Measurements from ENCODE around the gene RASGRF2. TPM values are rescaled to one million over a fixed set of nuclear protein-coding genes. Genes with fewer than 3 reads are reported as not detected.
A peak's percentile ranks its signal among the peaks of the same experiment; 100 is the strongest.

Gene RASGRF2
- total RNA-seq, 2 experiments from 2014 or later, result 10.0 to 11.6 TPM

DNA sequence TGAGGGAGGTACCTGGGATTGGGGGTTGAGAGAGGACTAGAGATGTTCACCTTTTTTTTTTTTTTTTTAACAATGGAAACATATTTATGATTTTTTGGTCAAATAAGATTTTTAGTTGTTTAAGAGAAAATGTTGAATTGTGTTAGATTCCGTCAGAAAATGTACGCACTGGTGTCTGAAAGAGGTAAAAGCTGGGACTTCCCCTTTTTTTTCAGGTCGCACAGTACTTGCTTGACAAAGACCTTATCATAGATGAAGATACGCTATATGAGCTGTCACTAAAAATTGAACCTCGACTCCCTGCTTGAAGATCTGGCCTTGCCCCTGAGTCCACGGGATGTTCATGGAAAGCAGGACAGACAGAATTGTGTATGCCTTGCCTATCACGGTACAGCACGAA is 265.3 kb downstream of the RASGRF2 start:
- DNase-seq (no peak), ATAC-seq (no peak)
- Mint-ChIP-seq H3K4me1 (ENCODE audit: low read depth) (peaks cover 2% of the 10 kb centered on the region), H3K27ac (no peak overlapping the region), H3K4me3 (no peak overlapping the region), H3K27me3 (ENCODE audit: low read depth) (no peaks in the 10 kb centered on the region), H3K36me3 (ENCODE audit: low read depth) (no peaks in the 10 kb centered on the region), H3K9me3 (ENCODE audit: insufficient read depth) (no peaks in the 10 kb centered on the region)
- POLR2A ChIA-PET, result interaction anchor here (0.7 kb wide), 1 partner anchor 166 kb away, joined by 3 read pairs; no protein-coding TSS in a partner anchor
- CTCF ChIA-PET, result interaction anchor here (0.9 kb wide), 1 partner anchor 30 kb away, joined by 3 read pairs; no protein-coding TSS in a partner anchor

DNA sequence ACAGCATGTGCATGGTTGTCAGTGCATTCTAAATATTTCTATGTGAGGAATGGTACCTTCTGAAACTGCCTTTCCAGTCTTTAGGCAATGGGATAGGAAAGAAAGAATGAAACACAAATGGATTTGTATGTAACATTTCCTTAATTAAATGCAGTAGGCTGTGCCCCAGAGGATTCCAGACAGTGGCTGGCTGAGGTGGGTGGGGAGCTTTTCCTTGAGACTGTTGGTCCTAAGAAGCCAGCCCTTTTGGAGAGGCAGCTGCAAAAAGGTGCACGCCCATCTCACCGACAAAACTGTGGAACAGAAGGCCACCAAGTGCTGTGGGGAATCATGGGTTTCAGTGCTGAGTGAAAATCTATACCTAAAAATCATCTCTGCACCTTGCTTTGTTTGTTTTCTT is 266.1 kb downstream of the RASGRF2 start:
- ChIA-PET POLR2A (no interaction called here), CTCF (interaction anchor here (1.0 kb wide), 1 partner anchor 73 kb away, joined by 3 read pairs; no protein-coding TSS in a partner anchor)
- no peaks in the 10 kb centered on the region for H3K9me3 Mint-ChIP-seq (ENCODE audit: insufficient read depth)
- H3K36me3 Mint-ChIP-seq (ENCODE audit: low read depth), result no peaks in the 10 kb centered on the region
- ATAC-seq (no peak), DNase-seq (no peak)
- H3K4me1 Mint-ChIP-seq (ENCODE audit: low read depth), result peaks cover 5% of the 10 kb centered on the region
- H3K27me3 Mint-ChIP-seq (ENCODE audit: low read depth), result no peaks in the 10 kb centered on the region
- no peak overlapping the region for H3K27ac Mint-ChIP-seq
- no peak overlapping the region for H3K4me3 Mint-ChIP-seq

DNA sequence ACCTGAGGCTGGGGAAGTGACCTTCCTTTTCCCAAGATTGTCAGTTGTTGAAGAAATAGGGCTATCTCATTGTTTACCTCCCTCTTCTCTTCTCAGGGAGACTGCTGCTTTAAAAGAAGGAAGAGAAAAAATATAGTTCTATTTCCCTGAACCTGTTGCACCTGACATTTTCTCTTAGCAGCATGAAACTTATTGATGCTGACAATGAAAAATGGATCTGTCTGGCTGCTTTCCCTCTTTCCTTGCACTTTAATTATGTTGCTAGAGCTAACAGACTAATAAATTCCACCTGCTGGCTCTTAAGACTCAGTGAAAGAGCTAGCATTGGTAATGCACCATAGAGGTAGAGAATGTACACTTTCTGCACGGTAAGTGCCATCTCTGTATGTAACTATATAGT is 266.8 kb downstream of the RASGRF2 start:
- no peak for DNase-seq
- Mint-ChIP-seq H3K4me3 (no peak overlapping the region), H3K36me3 (ENCODE audit: low read depth) (no peaks in the 10 kb centered on the region), H3K9me3 (ENCODE audit: insufficient read depth) (no peaks in the 10 kb centered on the region), H3K27me3 (ENCODE audit: low read depth) (no peaks in the 10 kb centered on the region), H3K4me1 (ENCODE audit: low read depth) (peaks cover 5% of the 10 kb centered on the region), H3K27ac (no peak overlapping the region)
- no peak for ATAC-seq
- CTCF ChIA-PET, result interaction anchor here (1.0 kb wide), 1 partner anchor 72 kb away, joined by 3 read pairs; no protein-coding TSS in a partner anchor
- POLR2A ChIA-PET, result no interaction called here

DNA sequence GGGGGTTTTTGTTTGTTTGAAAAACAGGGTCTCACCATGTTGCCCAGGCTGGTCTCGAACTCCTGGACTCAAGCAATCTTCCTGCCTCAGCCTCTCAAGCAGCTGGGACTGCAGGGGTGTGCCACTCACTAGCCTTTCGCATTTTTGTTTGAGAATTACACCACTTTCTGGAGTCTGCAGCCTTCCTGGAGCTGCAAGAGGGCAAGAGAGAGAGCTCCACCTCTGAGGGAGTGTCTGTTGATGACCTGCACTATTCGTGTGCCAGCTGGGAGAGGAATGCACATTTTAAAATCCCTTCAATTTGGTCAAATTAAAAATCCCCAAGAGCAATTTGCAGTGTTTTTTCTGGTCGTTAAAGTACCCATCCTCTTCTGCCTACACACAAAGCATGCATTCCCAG is 267.9 kb downstream of the RASGRF2 start:
- ChIA-PET POLR2A (no interaction called here), CTCF (no interaction called here)
- Mint-ChIP-seq H3K36me3 (ENCODE audit: low read depth) (no peaks in the 10 kb centered on the region), H3K9me3 (ENCODE audit: insufficient read depth) (no peaks in the 10 kb centered on the region), H3K4me1 (ENCODE audit: low read depth) (peaks cover 6% of the 10 kb centered on the region), H3K4me3 (no peak overlapping the region), H3K27me3 (ENCODE audit: low read depth) (no peaks in the 10 kb centered on the region), H3K27ac (no peak overlapping the region)
- ATAC-seq, result no peak
- no peak for DNase-seq

DNA sequence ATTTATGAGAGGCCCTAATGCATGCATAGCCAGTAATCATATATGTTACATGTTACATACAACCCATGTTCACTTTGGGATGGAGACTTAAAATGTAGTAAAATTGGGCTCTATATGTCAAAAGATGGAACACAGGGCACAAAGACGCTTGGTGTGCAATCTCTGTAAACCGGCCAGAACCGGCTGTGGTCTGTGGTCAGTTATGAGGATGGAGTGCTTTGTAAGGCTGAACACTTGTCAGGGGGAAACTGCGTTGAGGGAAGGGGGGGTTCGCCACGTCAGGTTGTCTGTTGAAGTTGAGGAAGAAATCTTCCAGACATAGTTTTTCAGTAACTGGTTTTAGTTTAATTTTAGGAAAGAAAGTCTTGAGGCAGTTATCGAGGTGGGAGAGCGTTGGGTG is 270.3 kb downstream of the RASGRF2 start:
- Mint-ChIP-seq H3K9me3 (ENCODE audit: insufficient read depth) (no peaks in the 10 kb centered on the region), H3K27me3 (ENCODE audit: low read depth) (no peaks in the 10 kb centered on the region), H3K4me3 (no peak overlapping the region), H3K4me1 (ENCODE audit: low read depth) (peaks cover 26% of the 10 kb centered on the region), H3K27ac (peak overlapping the region; percentile 28), H3K36me3 (ENCODE audit: low read depth) (no peaks in the 10 kb centered on the region)
- DNase-seq, result no peak
- CTCF ChIA-PET, result no interaction called here
- no peak for ATAC-seq
- POLR2A ChIA-PET, result no interaction called here

DNA sequence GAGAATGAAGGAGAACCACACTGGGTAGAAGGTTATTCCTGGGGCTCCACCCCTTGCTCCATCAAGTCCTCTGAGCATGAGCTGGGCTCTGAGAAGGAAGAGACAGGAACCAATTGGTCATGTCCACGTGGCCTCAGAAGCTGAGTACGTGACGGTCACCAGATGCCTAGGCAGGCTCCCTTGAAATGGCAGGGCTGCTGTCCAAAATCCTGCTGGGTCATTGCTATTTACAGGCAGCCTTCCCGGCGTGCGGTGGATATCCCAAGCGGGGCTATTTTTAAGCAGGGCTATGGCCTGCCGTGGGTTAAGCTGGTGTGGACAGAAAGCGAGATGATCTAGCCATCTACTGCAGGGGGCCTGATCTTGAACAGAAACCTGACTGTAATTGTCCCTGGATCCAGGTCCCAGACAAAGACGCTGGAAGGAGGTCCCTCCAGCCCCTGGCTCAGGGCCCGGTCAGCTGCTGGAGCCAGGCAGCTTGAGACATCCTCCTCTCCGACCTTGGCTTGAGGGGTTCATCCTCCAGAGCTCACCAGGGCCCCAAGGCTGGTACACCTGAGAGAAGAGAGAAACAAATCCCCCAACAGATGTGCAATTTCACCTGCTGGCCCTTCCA is 272.4 kb downstream of the RASGRF2 start:
- ATAC-seq (no peak), DNase-seq (no peak)
- no peak overlapping the region for H3K4me3 Mint-ChIP-seq
- ChIA-PET CTCF (interaction anchor here (3.1 kb wide), 1 partner anchor 67 kb away, joined by 11 read pairs; no protein-coding TSS in a partner anchor), POLR2A (interaction anchor here (0.5 kb wide), 1 partner anchor 523 kb away, joined by 3 read pairs; no protein-coding TSS in a partner anchor)
- H3K4me1 Mint-ChIP-seq (ENCODE audit: low read depth), result peaks cover 35% of the 10 kb centered on the region
- H3K9me3 Mint-ChIP-seq (ENCODE audit: insufficient read depth), result no peaks in the 10 kb centered on the region
- no peak overlapping the region for H3K27ac Mint-ChIP-seq
- peaks cover 2% of the 10 kb centered on the region for H3K36me3 Mint-ChIP-seq (ENCODE audit: low read depth)
- no peaks in the 10 kb centered on the region for H3K27me3 Mint-ChIP-seq (ENCODE audit: low read depth)

DNA sequence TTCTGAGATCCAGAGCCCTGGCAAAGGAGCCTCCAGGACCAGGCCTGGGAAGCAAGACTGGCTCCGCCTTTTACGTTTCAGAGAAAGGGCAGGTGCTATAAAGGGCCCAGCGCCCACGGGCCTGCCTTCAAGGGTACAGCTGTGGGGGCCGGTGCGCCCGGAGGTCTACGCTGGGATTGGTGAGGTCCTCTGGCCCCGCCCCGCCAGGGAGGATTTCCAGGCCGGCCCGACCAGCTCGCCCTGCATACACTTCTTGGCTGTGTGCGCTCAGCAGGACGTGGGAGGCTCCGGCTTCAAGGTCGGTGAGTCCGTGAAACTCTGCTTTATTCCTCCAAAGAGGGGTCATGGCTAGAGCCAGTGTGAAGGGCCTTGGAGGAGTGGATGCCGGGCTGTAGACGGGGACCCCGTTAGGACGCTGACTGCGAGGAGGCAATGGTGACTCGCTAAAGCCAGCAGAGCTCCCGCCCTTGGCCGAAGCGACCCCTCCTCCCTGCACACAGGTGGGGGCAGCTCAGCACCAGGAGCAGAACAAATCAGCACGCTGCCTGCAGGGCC is 273.0 kb downstream of the RASGRF2 start, which contains the start of gene CKMT2:
CKMT2 (plus strand) TSS at position 243 of the 555 bp plus-strand sequence. CDS start 17,811 bp downstream, outside the sequence.
- POLR2A ChIA-PET, result no interaction called here
- Mint-ChIP-seq H3K4me1 (ENCODE audit: low read depth) (peaks cover 35% of the 10 kb centered on the region), H3K27me3 (ENCODE audit: low read depth) (no peaks in the 10 kb centered on the region), H3K27ac (no peak within 1 kb of the TSS), H3K4me3 (no peak within 1 kb of the TSS), H3K9me3 (ENCODE audit: insufficient read depth) (no peaks in the 10 kb centered on the region), H3K36me3 (ENCODE audit: low read depth) (peaks cover 2% of the 10 kb centered on the region)
- DNase-seq, result no peak
- CTCF ChIA-PET, result interaction anchor here (3.1 kb wide), 1 partner anchor 67 kb away, joined by 11 read pairs; no protein-coding TSS in a partner anchor
- no peak for ATAC-seq

DNA sequence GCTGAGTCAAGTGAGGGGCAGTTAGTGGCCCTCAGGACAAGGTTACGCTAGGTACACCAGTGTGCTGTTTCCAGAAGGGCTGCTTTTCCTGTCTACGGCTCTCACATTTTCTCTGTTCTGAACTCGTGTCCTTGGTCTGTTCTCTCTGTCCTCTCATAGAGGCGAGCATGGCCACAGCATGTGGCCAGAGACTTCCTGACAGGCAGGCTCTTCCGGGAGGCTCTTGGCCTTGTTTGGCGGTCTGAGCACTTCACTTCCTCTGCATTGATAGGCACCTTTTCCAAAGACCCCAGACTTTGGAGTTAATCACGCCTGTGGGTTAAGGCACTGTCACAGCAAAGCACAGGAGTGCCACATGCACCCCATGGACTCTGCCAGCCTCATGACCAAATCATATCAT is 274.1 kb downstream of the RASGRF2 start:
- Mint-ChIP-seq H3K4me3 (no peak overlapping the region), H3K9me3 (ENCODE audit: insufficient read depth) (no peaks in the 10 kb centered on the region), H3K27me3 (ENCODE audit: low read depth) (no peaks in the 10 kb centered on the region), H3K36me3 (ENCODE audit: low read depth) (peaks cover 2% of the 10 kb centered on the region), H3K27ac (peak overlapping the region; percentile 74), H3K4me1 (ENCODE audit: low read depth) (peaks cover 35% of the 10 kb centered on the region)
- CTCF ChIA-PET, result interaction anchor here (1.0 to 3.1 kb wide), 2 partner anchors 39 to 66 kb away, joined by 4 to 11 read pairs; no protein-coding TSS in a partner anchor
- DNase-seq, result no peak
- POLR2A ChIA-PET, result no interaction called here
- ATAC-seq, result peak; percentile 7

DNA sequence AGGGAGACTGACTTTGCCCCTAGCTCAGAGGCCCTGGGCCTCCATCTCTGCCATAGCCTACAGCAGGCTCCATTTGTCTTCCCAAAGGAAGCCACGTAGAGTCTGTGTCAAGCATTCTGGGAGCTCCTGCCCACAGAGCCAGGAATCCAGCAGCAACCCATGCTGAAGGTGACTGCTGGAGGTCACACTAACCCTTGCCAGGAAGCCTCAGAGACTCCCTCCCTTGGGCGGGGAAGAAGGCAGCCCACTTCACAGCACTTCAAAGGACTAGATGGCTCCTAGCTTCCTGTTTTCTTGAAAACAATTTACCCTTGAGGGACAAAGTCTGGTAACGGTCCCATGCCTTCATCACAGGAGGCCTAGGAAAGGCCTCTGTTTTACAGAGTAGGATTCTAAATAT is 274.6 kb downstream of the RASGRF2 start:
- H3K9me3 Mint-ChIP-seq (ENCODE audit: insufficient read depth), result no peaks in the 10 kb centered on the region
- POLR2A ChIA-PET, result no interaction called here

DNA sequence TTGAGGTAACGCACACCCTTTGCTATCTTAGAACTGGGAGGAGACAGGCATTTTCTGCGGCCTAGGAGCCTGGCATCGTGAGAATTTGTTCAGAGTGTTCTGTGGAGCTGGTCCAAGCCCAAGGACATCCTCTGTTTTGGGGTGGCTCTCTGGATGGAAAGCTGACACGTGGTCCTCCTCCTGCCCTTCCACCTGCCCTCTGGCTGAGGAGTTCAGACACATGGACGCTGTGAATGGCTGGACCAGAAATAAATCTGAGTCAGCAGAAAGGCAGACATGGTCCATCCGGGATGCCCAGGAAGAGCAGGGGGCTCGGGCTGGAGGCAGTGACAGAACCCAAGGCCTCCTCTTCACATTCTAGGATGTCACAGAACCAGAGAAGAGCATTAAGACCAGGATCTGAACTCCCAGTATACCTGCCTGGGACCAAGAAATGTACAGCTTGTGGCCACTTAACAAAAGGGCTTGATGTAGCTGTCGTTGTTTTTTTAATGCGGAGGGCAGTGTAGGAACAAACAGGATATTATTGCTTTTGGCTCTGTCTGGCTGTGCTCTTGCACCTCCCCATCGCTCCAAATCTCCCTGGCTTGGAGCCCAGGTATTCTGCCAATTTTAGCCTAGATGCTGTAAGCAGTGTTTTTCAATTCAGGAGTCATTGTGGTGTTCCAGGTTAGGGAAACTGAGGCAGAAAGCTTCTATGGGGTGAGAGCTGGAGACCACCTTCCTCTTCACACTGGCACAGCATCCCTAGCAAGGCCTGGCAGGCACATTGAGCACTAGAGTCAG is 275.3 kb downstream of the RASGRF2 start:
- ATAC-seq, result peak; percentile 14
- no peaks in the 10 kb centered on the region for H3K9me3 Mint-ChIP-seq (ENCODE audit: insufficient read depth)
- H3K36me3 Mint-ChIP-seq (ENCODE audit: low read depth), result peaks cover 2% of the 10 kb centered on the region
- no peak for DNase-seq
- POLR2A ChIA-PET, result no interaction called here
- H3K4me1 Mint-ChIP-seq (ENCODE audit: low read depth), result peaks cover 32% of the 10 kb centered on the region
- H3K4me3 Mint-ChIP-seq, result no peak overlapping the region
- CTCF ChIA-PET, result interaction anchor here (1.0 to 3.1 kb wide), 3 partner anchors 29 to 64 kb away, joined by 4 to 11 read pairs (median 6); no protein-coding TSS in a partner anchor
- no peaks in the 10 kb centered on the region for H3K27me3 Mint-ChIP-seq (ENCODE audit: low read depth)
- peak overlapping the region; percentile 74 for H3K27ac Mint-ChIP-seq

More for the DNA sequence above, 274.6 kb downstream of the RASGRF2 start:
- Mint-ChIP-seq H3K27me3 (ENCODE audit: low read depth) (no peaks in the 10 kb centered on the region), H3K4me3 (no peak overlapping the region), H3K36me3 (ENCODE audit: low read depth) (peaks cover 2% of the 10 kb centered on the region), H3K27ac (peak overlapping the region; percentile 74), H3K4me1 (ENCODE audit: low read depth) (peaks cover 35% of the 10 kb centered on the region)
- CTCF ChIA-PET, result interaction anchor here (1.0 to 3.1 kb wide), 3 partner anchors 28 to 65 kb away, joined by 4 to 11 read pairs (median 6); no protein-coding TSS in a partner anchor
- ATAC-seq, result peak; percentile 65
- peak; percentile 29 for DNase-seq

DNA sequence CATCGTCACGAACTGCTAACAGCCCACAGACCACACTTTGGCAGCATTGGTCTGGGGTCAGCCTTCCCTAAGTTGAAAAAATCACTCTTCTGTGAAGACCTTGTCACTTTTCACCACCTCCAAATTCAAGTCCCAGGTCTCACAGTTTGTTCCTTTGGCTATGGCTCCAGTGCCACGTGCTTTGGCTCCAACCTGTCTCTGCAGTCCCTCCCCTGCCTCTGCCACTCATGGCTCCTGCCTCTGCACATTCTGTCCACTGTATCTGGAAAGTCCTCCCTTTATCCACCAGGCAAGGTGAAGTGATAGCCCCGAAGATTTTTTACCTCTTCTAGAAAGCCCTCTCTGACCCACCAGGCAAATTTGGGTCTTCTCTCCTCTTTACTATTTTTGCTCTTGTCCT is 278.3 kb downstream of the RASGRF2 start:
- DNase-seq, result no peak
- ATAC-seq, result no peak
- Mint-ChIP-seq H3K36me3 (ENCODE audit: low read depth) (peaks cover 2% of the 10 kb centered on the region), H3K4me1 (ENCODE audit: low read depth) (peaks cover 26% of the 10 kb centered on the region), H3K9me3 (ENCODE audit: insufficient read depth) (no peaks in the 10 kb centered on the region), H3K4me3 (no peak overlapping the region), H3K27ac (peak overlapping the region; percentile 58), H3K27me3 (ENCODE audit: low read depth) (no peaks in the 10 kb centered on the region)
- POLR2A ChIA-PET, result no interaction called here
- CTCF ChIA-PET, result no interaction called here

DNA sequence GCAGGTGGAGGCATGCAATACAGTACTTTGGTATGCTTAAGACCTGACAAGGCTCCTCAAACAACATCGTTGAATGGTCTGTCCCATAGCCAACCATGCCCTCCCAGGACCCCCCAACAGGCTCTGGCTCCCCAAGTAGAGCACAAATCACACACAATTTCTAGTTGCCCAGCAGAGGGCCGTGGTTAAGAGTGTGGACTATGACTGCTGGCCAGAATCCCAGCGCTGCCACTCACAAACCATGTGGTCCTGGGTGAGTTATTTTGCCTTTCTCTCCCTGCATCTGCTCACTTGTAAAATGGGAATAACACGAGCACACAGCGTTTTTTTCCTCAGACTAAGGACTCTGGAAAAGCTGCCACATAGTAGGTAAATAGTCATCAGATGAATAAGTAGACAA is 279.4 kb downstream of the RASGRF2 start:
- no peak for DNase-seq
- POLR2A ChIA-PET, result no interaction called here
- peaks cover 16% of the 10 kb centered on the region for H3K4me1 Mint-ChIP-seq (ENCODE audit: low read depth)
- peaks cover 4% of the 10 kb centered on the region for H3K36me3 Mint-ChIP-seq (ENCODE audit: low read depth)
- no peak overlapping the region for H3K4me3 Mint-ChIP-seq
- no peak for ATAC-seq
- H3K27ac Mint-ChIP-seq, result no peak overlapping the region
- H3K9me3 Mint-ChIP-seq (ENCODE audit: insufficient read depth), result no peaks in the 10 kb centered on the region
- no peaks in the 10 kb centered on the region for H3K27me3 Mint-ChIP-seq (ENCODE audit: low read depth)
- CTCF ChIA-PET, result no interaction called here
